Fibroblast of lung (primary cell): ENCODE measurements around the gene TP73. TPM values are rescaled to one million over a fixed set of nuclear protein-coding genes. Genes with fewer than 3 reads are reported as not detected.
A peak's percentile ranks its signal among the peaks of the same experiment; 100 is the strongest.

Source experiments
- DNase-seq, 2 donors: peaks; one replicate each; pipeline versions ENCODE4 v3.0.0 to v3.0.0-alpha.2; 2010; ENCODE audit warnings: low read depth in 2 of 2
- H2AFZ ChIP-seq: 2 replicates; pipeline ENCODE4 v1.5.1; 2012; ENCODE audit warnings: low read length, control low read depth, inconsistent platforms
- H3K27ac ChIP-seq: 2 replicates; pipeline ENCODE4 v1.5.1; 2011; ENCODE audit warnings: low read length, control low read depth; ENCODE audit not compliant: insufficient read depth
- H3K27me3 ChIP-seq: 2 replicates; pipeline ENCODE4 v1.5.1; 2011; ENCODE audit warnings: mild to moderate bottlenecking, low read length; ENCODE audit not compliant: control insufficient read depth, insufficient read depth
- H3K36me3 ChIP-seq: 2 replicates; pipeline ENCODE4 v1.5.1; 2011; ENCODE audit warnings: low read length; ENCODE audit not compliant: control insufficient read depth, insufficient read depth
- H3K4me1 ChIP-seq: 2 replicates; pipeline ENCODE4 v1.5.1; 2011; ENCODE audit warnings: low read length; ENCODE audit not compliant: control insufficient read depth, insufficient read depth; ENCODE audit errors: extremely low read depth
- H3K4me2 ChIP-seq: 2 replicates; pipeline ENCODE4 v1.5.1; 2011; ENCODE audit warnings: low read length, control low read depth; ENCODE audit not compliant: insufficient read depth; ENCODE audit errors: extremely low read depth
- H3K4me3 ChIP-seq, 4 experiments: fragments of 200-600 bp in 1 of 4; sonication (generic) in 1 of 4; replicated peaks in 1 of 4; 2 replicates each; pipeline ENCODE4 v1.5.1; 2011 to 2016; ENCODE audit warnings: low read length in 4 of 4, low read depth in 3 of 4, mild to moderate bottlenecking in 3 of 4, control low read depth in 2 of 4, inconsistent platforms in 1 of 4, mixed read lengths in 1 of 4; ENCODE audit not compliant: insufficient read depth in 1 of 4; ENCODE audit errors: control extremely low read depth in 1 of 4
- H3K79me2 ChIP-seq: 2 replicates; pipeline ENCODE4 v1.5.1; 2012; ENCODE audit warnings: mild to moderate bottlenecking, low read length, inconsistent platforms; ENCODE audit not compliant: control insufficient read depth, insufficient read depth
- H3K9ac ChIP-seq: 2 replicates; pipeline ENCODE4 v1.5.1; 2011; ENCODE audit warnings: mild to moderate bottlenecking, low read length, control low read depth; ENCODE audit not compliant: insufficient read depth
- H3K9me3 ChIP-seq: 2 replicates; pipeline ENCODE4 v1.5.1; 2012; ENCODE audit warnings: low read depth, low read length; ENCODE audit not compliant: control insufficient read depth, insufficient read depth
- H4K20me1 ChIP-seq: 2 replicates; pipeline ENCODE4 v1.5.1; 2011; ENCODE audit warnings: low read length; ENCODE audit not compliant: control insufficient read depth, insufficient read depth; ENCODE audit errors: extremely low read depth
- EZH2 ChIP-seq: IDR thresholded peaks from 2 replicates; pipeline ENCODE4 v1.5.1; 2012; ENCODE audit warnings: low read length, control low read depth, mild to moderate bottlenecking; ENCODE audit errors: missing control alignments
- polyA plus RNA-seq, 2 donors: library from polyadenylated mRNA; depleted of rRNA in 1 of 2; stranded (reverse) in 1 of 2; unstranded in 1 of 2; fragments of >200 nt; gene quantifications; 2 replicates each; pipeline ENCODE4 v1.2.1, GENCODE V29; 2011 to 2012; ENCODE audit warnings: missing spikeins in 1 of 2
- total RNA-seq: library from RNA; depleted of rRNA; stranded (reverse); fragments of >200 nt; gene quantifications from 2 replicates; pipeline ENCODE4 v1.2.1, GENCODE V29; 2014
- TF ChIP-seq, protein P1 (sequence below), 2 donors: IDR thresholded peaks in 1 of 2; conservative IDR thresholded peaks in 1 of 2; 1 replicate in 1 of 2; 2 replicates in 1 of 2; pipeline ENCODE4 v1.5.1; 2011 to 2012; ENCODE audit warnings: low read length in 2 of 2, control low read depth in 1 of 2, inconsistent platforms in 1 of 2, low read depth in 1 of 2, mild to moderate bottlenecking in 1 of 2

The TP73 gene
- total and polyA plus RNA-seq, 2 donors (not counting 1 experiment from before 2014, with no cell fraction given): not detected

DNA sequence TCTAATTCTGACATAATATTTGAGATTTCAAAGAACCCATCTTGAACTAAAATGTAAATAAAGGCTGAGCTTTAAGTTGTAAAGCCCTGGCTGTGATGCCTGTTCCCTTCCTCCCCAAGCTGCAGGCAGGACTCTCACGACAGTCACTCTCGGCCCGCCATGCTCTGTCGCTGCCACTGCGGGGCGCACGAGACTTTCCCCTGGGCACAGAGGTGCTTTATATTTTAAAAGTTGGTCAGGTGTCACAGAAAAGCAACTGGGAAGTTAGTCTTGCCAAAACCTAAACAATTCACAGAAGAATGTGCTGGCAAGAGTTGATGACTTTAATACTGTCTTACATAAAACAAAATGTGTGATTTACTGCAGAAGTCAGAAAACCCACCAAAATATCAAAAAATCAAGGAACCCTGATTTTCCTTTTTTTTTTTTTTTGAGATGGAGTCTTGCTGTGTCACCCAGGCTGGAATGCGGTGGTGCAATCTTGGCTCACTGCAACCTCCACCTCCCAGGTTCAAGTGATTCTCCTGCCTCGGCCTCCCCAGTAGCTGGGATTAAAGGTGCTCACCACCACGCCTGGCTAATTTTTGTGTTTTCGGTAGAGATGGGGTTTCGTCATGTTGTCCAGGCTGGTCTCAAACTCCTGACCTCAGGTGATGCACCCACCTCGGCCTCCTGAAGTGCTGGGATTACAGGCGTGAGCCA, 133.3 kb downstream of the TP73 start:
- H3K4me3 ChIP-seq: no peak overlapping the region
- no peak overlapping the region for H3K4me2 ChIP-seq
- no peaks in the 10 kb centered on the region for H3K27me3 ChIP-seq
- H3K79me2 ChIP-seq: peaks cover 30% of the 10 kb centered on the region
- peaks cover 21% of the 10 kb centered on the region for H3K36me3 ChIP-seq
- H2AFZ ChIP-seq: no peak overlapping the region
- no peak overlapping the region for H3K9ac ChIP-seq
- DNase-seq: no peak
- TF ChIP-seq EZH2: no peak
- TF ChIP-seq, protein P1, sequence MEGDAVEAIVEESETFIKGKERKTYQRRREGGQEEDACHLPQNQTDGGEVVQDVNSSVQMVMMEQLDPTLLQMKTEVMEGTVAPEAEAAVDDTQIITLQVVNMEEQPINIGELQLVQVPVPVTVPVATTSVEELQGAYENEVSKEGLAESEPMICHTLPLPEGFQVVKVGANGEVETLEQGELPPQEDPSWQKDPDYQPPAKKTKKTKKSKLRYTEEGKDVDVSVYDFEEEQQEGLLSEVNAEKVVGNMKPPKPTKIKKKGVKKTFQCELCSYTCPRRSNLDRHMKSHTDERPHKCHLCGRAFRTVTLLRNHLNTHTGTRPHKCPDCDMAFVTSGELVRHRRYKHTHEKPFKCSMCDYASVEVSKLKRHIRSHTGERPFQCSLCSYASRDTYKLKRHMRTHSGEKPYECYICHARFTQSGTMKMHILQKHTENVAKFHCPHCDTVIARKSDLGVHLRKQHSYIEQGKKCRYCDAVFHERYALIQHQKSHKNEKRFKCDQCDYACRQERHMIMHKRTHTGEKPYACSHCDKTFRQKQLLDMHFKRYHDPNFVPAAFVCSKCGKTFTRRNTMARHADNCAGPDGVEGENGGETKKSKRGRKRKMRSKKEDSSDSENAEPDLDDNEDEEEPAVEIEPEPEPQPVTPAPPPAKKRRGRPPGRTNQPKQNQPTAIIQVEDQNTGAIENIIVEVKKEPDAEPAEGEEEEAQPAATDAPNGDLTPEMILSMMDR (conservative IDR thresholded peaks at IDR 0.05 in 1 of 2, IDR thresholded peaks at IDR 0.05 in 1 of 2; ENCODE audit: low read depth in 1 of 2, low read length in 2 of 2): peak; percentile 12 to 38
- no peaks in the 10 kb centered on the region for H3K9me3 ChIP-seq
- H3K4me1 ChIP-seq: no peaks in the 10 kb centered on the region
- no peaks in the 10 kb centered on the region for H4K20me1 ChIP-seq
- no peak overlapping the region for H3K27ac ChIP-seq

Other genes with a start within 250 kb of the TP73 start
- gene ARHGEF16, start 197.9 kb upstream of the TP73 start, total RNA-seq: under 0.01 and 0.17 TPM in 2 replicates
- gene ARHGEF16, start 197.9 kb upstream of the TP73 start, polyA plus RNA-seq: 0.02 and 0.21 TPM in 2 replicates
- 8.0 and 11.6 TPM in 2 replicates for gene MEGF6, start 41.0 kb upstream of the TP73 start, total RNA-seq
- 0.54 and 1.6 TPM in 2 replicates for gene MEGF6, start 41.0 kb upstream of the TP73 start, polyA plus RNA-seq
- gene TPRG1L, start 27.5 kb upstream of the TP73 start, total RNA-seq: 22.3 and 22.9 TPM in 2 replicates
- 56.7 and 60.6 TPM in 2 replicates for gene TPRG1L, start 27.5 kb upstream of the TP73 start, polyA plus RNA-seq
- gene WRAP73, start 2.4 kb upstream of the TP73 start, total RNA-seq: 15.0 and 15.2 TPM in 2 replicates
- gene WRAP73, start 2.4 kb upstream of the TP73 start, polyA plus RNA-seq: 12.0 and 15.8 TPM in 2 replicates
- gene CCDC27, start 99.9 kb downstream of the TP73 start, total RNA-seq: not detected in 2 replicates
- gene CCDC27, start 99.9 kb downstream of the TP73 start, polyA plus RNA-seq: not detected in 2 replicates
- 1.5 and 2.0 TPM in 2 replicates for gene SMIM1, start 120.2 kb downstream of the TP73 start, total RNA-seq
- not detected in 2 replicates for gene SMIM1, start 120.2 kb downstream of the TP73 start, polyA plus RNA-seq
- 25.1 and 26.7 TPM in 2 replicates for gene LRRC47, start 144.0 kb downstream of the TP73 start, total RNA-seq
- 28.8 and 32.4 TPM in 2 replicates for gene LRRC47, start 144.0 kb downstream of the TP73 start, polyA plus RNA-seq
- gene CEP104, start 204.7 kb downstream of the TP73 start, total RNA-seq: 28.9 and 31.6 TPM in 2 replicates
- 25.4 and 31.8 TPM in 2 replicates for gene CEP104, start 204.7 kb downstream of the TP73 start, polyA plus RNA-seq
- 7.6 and 8.7 TPM in 2 replicates for gene DFFB, start 205.0 kb downstream of the TP73 start, total RNA-seq
- 5.8 and 6.4 TPM in 2 replicates for gene DFFB, start 205.0 kb downstream of the TP73 start, polyA plus RNA-seq
- 24.1 and 27.5 TPM in 2 replicates for gene C1orf174, start 247.8 kb downstream of the TP73 start, total RNA-seq
- gene C1orf174, start 247.8 kb downstream of the TP73 start, polyA plus RNA-seq: 35.4 and 39.6 TPM in 2 replicates